SU-DHL-6 (cell line): ENCODE data around the gene SNX9.

Experiments used
- H2AFZ ChIP-seq: fragments of 200-600 bp; sonication (generic); 2 replicates; pipeline ENCODE4 v1.6.1; 2014; ENCODE audit warnings: low read depth, mild to moderate bottlenecking, moderate library complexity, mixed read lengths, antibody characterized with exemption, low read length; ENCODE audit not compliant: severe bottlenecking
- H3F3A ChIP-seq: fragments of 200-600 bp; shearing (Covaris generic); 2 replicates; pipeline ENCODE4 v1.6.0; 2016; ENCODE audit warnings: antibody characterized with exemption, mild to moderate bottlenecking; ENCODE audit not compliant: insufficient read depth
- H3K27ac ChIP-seq: fragments of 200-600 bp; sonication (generic); 2 replicates; pipeline ENCODE4 v1.5.1; 2016; ENCODE audit warnings: low read depth, mild to moderate bottlenecking, low read length, moderate library complexity, mixed read lengths
- H3K27me3 ChIP-seq: fragments of 200-600 bp; sonication (generic), shearing (Covaris generic); 2 replicates; pipeline ENCODE4 v1.6.0; 2014; ENCODE audit warnings: mild to moderate bottlenecking, low read length
- H3K36me3 ChIP-seq: fragments of 200-600 bp; sonication (generic); 2 replicates; pipeline ENCODE4 v1.6.1; 2014; ENCODE audit warnings: mild to moderate bottlenecking, low read length, mixed read lengths
- H3K4me2 ChIP-seq: fragments of 300-600, 200-600 bp; shearing (Covaris generic), sonication (generic); 2 replicates; pipeline ENCODE4 v1.6.0; 2014; ENCODE audit warnings: low read length, low read depth, mild to moderate bottlenecking; ENCODE audit not compliant: poor library complexity, severe bottlenecking
- H3K4me3 ChIP-seq: fragments of 200-600 bp; sonication (generic); 2 replicates; pipeline ENCODE4 v1.5.1; 2014; ENCODE audit warnings: antibody characterized with exemption, low read length, mild to moderate bottlenecking, mixed read lengths; ENCODE audit not compliant: insufficient read depth, poor library complexity, severe bottlenecking
- H3K79me2 ChIP-seq: fragments of 200-600 bp; sonication (generic); 2 replicates; pipeline ENCODE4 v1.6.1; 2014; ENCODE audit warnings: mild to moderate bottlenecking, low read length, moderate library complexity; ENCODE audit not compliant: insufficient read depth
- H3K9ac ChIP-seq: fragments of 200-600 bp; sonication (generic); 2 replicates; pipeline ENCODE4 v1.7.0; 2014; ENCODE audit warnings: mild to moderate bottlenecking, low read length
- H3K9me2 ChIP-seq: fragments of 200-600 bp; sonication (generic); replicated peaks from 2 replicates; pipeline ENCODE4 v1.6.1; 2014; ENCODE audit warnings: low read length; ENCODE audit not compliant: insufficient read depth
- H3K9me3 ChIP-seq: fragments of 200-600 bp; sonication (generic); 2 replicates; pipeline ENCODE4 v1.6.1; 2014; ENCODE audit warnings: low read length, mixed read lengths; ENCODE audit not compliant: insufficient read depth
- H4K20me1 ChIP-seq: fragments of 200-600 bp; sonication (generic); 2 replicates; pipeline ENCODE4 v1.6.1; 2014; ENCODE audit warnings: low read depth, mild to moderate bottlenecking, antibody characterized with exemption, low read length, moderate library complexity, mixed read lengths
- CTCF ChIP-seq: fragments of 200-600 bp; sonication (generic); IDR thresholded peaks from one replicate; pipeline ENCODE4 v1.5.1; 2017; ENCODE audit warnings: antibody characterized with exemption, mild to moderate bottlenecking, low read length, moderate library complexity; ENCODE audit not compliant: insufficient read depth, poor library complexity, severe bottlenecking
- EZH2phosphoT487 ChIP-seq: fragments of 200-600 bp; sonication (generic), shearing (Covaris generic); conservative IDR thresholded peaks from 2 replicates; pipeline ENCODE4 v1.6.1; 2018; ENCODE audit warnings: mild to moderate bottlenecking, antibody characterized with exemption, low read length, moderate library complexity, mixed read lengths

SNX9 gene

GRCh38 chr6:157954150-157955117, 131.4 kb downstream of the SNX9 start:
- H3K79me2 ChIP-seq: no peaks in the 10 kb centered on the region
- H3K27ac ChIP-seq: no peak overlapping the region
- no peak for TF ChIP-seq CTCF
- TF ChIP-seq EZH2phosphoT487: no peak
- H4K20me1 ChIP-seq: no peaks in the 10 kb centered on the region
- H3K4me2 ChIP-seq: no peak overlapping the region
- H2AFZ ChIP-seq: no peak overlapping the region
- no peaks in the 10 kb centered on the region for H3K36me3 ChIP-seq
- H3K27me3 ChIP-seq: no peaks in the 10 kb centered on the region
- no peak overlapping the region for H3K9ac ChIP-seq
- peaks cover 4% of the 10 kb centered on the region; the same call in 1 of the 2 replicates for H3K9me3 ChIP-seq
- no peaks in the 10 kb centered on the region for H3K9me2 ChIP-seq
- H3K4me3 ChIP-seq: no peak overlapping the region
- H3F3A ChIP-seq: no peaks in the 10 kb centered on the region

GRCh38 chr6:157955675-157956074, 132.6 kb downstream of the SNX9 start:
- Histone ChIP-seq H3K4me2 (no peak overlapping the region), H3K4me3 (no peak overlapping the region), H3K27ac (no peak overlapping the region), H4K20me1 (no peaks in the 10 kb centered on the region), H3F3A (no peaks in the 10 kb centered on the region), H3K27me3 (no peaks in the 10 kb centered on the region), H3K9me3 (peaks cover 4% of the 10 kb centered on the region; the same call in 1 of the 2 replicates), H3K79me2 (no peaks in the 10 kb centered on the region), H3K9ac (no peak overlapping the region), H3K9me2 (no peaks in the 10 kb centered on the region), H3K36me3 (no peaks in the 10 kb centered on the region), H2AFZ (no peak overlapping the region)
- TF ChIP-seq CTCF (no peak), EZH2phosphoT487 (no peak)

GRCh38 chr6:157956171-157956730, 133.2 kb downstream of the SNX9 start:
- no peaks in the 10 kb centered on the region for H3K9me2 ChIP-seq
- H3K79me2 ChIP-seq: no peaks in the 10 kb centered on the region
- H3K36me3 ChIP-seq: no peaks in the 10 kb centered on the region
- H2AFZ ChIP-seq: no peak overlapping the region
- no peaks in the 10 kb centered on the region for H4K20me1 ChIP-seq
- no peak overlapping the region for H3K9ac ChIP-seq
- TF ChIP-seq EZH2phosphoT487: no peak
- TF ChIP-seq CTCF: no peak
- no peak overlapping the region for H3K27ac ChIP-seq
- no peak overlapping the region for H3K4me2 ChIP-seq
- H3K27me3 ChIP-seq: no peaks in the 10 kb centered on the region
- peaks cover 4% of the 10 kb centered on the region; the same call in 1 of the 2 replicates for H3K9me3 ChIP-seq
- no peaks in the 10 kb centered on the region for H3F3A ChIP-seq
- H3K4me3 ChIP-seq: no peak overlapping the region
